ENCODE results near the gene PSD2.

Gene PSD2

DNA sequence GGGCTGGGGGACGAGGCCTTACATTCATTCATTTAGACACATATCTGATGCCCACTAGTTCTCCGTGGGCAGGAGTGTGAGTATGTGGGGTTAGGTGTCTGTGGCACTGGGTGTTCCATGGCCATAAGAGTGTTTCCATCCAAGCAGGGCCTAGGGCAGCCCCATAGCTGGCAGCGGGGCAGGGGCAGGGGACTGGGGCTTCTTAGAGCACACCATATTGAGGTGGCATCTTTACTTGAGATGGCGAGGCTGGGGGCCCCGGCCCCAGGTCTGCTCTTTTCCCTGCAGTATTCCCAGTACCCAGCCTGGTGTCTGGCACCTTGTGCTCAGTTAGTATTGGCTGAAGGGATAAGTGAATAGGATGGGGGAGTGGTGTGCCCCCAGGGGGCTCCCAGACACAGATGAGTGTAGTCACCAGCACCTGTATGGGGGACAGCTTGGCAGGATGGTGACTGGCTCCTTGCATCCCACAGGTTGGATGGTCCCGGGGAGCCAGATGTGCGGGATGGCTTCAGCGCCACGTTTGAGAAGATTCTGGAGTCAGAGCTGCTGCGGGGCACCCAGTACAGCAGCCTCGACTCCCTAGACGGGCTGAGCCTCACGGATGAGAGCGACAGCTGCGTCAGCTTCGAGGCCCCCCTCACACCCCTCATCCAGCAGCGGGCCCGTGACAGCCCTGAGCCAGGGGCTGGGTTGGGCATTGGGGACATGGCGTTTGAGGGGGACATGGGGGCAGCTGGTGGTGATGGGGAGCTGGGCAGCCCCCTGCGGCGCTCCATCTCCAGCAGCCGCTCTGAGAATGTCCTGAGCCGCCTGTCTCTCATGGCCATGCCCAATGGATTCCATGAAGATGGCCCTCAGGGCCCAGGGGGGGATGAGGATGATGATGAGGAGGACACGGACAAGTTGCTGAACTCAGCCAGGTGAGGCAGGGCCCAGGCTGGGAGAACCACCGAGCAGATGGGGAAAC lies 17.5 kb downstream of the PSD2 start:
- no peak for DNase-seq

DNA sequence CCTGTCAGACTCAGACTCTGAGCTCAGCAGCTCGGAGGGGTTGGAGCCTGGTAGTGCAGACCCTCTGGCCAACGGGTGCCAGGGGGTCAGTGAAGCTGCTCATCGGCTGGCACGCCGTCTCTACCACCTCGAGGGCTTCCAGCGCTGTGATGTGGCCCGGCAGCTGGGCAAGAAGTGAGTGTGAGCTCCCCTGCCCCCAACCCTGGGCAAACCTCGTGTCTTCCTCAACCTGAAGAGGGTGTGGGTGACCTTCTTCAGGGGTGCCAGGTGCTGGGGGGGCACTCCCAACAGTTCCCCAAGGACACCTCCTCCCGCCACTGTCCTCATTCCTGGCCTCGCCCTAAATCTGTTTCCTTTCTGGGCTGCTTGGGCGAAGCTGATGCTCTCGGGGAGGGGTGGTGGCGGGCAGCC lies 18.6 kb downstream of the PSD2 start:
- DNase-seq = no peak

DNA sequence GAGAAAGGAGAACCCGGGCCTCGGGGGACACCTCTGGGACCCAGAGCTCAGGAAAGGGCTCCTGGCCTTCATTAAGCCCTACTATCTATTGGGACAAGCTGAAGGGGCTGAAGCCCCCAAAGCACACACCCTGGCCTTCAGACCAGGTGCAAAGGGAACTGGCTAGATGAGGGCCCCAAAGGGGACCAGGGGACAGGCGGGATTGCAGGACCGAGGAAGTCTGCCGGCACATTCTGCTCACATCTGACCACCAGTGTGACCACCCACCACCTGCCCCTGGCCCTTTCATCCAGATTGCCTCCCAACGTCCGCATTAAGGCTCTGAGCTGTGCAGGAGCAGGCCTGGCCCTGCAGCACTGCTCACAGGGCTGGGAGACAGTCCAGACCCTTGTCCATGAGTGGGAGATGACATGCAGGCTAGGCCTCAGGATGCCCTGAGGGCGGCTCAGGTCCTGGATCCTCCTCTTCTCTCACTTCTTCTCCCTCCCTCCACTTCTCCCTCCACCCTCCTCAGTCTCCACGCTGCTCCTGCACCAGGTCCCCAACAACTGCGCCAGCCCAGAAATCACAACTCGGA lies 19.2 kb downstream of the PSD2 start:
- DNase-seq = no peak

DNA sequence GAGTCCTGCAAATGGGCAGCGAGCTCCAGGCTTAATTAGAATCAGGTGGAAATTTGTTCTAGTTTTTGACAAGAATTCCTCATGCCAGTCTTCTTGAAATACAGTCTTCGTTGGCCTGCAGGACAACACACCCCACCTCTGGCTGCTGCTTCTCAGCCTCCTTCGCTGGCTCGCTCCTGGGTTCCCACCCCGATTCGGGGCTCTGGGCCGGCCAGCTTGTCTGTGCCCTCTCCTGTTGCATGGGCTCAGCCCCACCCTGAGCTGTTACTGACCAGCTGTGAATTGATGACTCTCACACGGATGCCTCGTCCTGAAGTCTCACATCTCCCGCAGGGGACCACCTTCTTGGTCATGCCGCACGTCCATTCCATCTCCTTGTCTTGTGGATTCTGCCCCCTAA lies 21.0 kb downstream of the PSD2 start:
- no peak for DNase-seq

DNA sequence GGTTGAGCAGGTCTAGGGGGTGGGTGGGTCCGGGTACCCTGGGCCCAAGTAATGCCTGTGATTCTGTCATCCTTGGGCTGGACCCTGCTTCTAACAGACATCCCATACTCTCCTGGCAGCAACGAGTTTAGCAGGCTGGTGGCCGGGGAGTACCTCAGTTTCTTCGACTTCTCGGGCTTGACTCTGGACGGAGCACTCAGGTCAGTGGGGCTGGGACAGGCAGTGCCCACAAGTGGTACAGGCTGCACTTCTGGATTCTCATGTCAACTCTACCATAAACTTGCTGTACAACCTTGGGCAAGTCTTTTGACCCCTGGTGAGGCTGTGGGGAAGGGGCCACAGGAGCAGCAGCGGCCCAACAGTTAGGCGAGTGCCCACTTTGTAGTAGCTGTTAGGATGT lies 21.8 kb downstream of the PSD2 start:
- no peak for DNase-seq

DNA sequence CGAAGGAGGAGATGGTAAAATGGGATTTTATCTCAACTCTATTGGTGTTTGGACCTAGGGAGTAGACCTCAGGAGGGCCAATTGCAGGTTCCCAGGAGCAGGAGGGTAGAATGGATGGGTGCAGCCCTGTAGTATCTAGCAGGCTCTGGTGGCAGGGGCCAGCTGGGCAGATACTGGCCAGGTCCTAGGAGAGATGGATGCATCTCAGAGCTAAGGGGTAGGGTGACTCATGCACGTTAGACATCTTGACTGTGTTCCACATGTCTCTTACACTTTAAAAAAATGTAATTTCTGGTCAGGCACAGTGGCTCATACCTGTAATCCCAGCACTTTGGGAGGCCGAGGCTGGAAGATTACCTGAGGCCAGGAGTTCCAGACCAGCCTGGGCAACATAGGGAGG lies 22.4 kb downstream of the PSD2 start:
- DNase-seq = no peak

DNA sequence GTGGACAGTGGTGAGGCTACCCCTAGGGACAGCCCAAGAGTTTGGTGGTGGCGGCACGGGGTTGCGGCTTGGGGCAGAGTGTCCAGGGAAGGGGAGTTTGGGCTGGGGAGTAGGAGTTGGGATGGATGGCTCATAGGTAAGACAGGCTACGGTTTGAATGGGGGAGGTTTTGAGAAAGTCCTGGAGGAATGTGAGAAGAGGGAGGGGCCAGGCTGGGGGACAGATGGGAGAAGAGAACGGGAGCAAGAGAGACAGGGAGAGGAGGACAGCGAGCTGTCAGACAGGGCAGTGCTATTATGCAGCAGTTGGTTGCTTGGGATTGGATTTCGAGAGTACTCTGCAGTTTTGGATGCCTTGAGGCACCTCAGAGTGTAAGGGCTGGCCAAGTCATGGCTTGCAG lies 24.5 kb downstream of the PSD2 start:
- no peak for DNase-seq

DNA sequence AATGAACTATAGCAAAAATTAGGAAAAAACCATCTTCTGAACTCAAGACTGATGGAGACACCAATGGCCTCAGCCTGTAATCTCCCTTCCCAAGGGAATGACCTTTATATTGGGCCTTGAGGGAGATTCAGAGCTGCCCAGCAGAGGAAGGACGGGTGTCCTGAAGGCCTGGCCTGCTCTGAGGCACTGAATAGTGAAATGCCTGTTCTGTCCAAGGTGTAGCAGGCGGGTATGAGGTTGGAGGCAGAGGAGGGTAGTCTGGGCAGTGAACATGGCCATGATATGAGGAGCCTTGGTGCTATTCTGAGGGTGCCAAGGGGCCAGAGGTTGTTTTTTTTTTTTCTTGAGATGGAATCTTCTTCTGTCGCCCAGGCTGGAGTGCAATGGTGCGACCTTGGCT lies 25.0 kb downstream of the PSD2 start:
- no peak for DNase-seq

DNA sequence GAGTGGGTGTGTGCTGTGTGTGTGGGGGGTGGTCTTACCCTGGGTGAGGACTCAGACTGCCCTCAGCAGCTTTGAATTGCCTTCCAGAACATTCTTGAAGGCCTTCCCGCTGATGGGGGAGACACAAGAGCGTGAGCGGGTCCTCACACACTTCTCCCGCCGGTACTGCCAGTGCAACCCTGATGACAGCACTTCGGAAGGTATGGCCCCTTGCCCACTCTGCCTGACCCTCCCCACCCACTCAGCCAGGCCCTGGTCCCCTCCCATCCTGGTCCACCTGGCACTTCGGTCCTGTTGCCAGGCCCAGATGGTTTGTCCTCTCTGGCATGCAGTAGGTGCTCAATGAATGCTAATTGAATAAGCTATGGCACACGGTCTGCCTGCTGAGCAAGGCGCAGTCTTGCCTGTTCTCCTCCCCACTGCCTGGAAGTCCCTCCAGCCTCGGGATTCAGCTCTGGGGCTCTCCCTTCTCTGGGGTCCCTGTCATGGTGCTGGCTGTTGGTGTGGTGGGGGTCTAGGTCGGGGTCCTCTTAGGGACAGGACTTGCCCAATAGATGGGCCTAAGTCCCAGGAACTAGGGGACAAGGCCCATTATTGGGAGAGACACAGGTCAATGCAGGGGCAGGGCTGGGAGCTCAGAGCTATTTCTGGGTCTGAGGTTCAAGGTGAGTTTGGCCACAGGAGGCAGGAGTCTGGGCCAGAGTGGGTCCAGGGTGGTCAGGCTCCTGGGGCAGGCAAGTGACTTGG lies 26.4 kb downstream of the PSD2 start:
- DNase-seq = no peak

DNA sequence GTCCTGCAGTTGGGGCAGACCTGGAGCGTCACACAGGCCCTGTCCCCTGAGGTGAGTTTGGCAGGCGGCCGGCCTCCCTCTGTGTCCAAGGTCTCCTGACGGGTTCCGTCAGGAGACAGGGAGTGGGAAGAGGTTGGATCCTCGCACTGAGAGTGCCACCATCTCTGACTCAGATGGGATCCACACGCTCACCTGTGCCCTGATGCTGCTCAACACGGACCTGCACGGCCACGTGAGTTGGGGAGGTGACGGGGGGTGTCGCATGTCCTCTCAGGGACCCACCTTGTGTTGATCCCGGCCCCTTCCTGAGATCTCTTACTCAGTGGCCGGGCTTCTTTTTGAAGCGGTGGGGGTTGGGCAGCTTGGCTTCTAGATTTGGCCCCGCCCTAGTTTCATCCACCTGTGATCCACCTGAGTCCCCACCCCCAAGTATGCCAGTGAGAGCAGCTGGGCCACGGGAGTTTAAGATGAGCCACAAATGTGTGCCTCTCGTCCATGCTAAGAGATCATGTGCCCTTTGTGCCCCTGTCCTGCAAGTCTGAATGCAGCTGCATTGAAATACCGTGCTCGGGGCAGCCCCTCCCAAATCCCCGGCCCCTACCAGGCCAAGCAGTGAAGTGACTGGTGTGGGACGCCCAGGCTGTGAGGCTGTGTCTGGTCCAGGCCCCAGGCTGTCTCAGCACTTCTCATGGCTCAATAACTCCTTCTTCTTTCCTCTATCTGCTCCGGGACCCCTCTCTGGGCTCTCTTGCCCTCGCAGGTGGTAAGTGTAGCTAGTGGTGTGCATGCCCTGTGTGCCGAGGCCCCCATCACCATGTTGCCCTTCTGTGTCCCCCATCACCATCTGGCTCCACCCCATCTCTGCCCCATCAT lies 27.2 kb downstream of the PSD2 start:
- no peak for DNase-seq

DNA sequence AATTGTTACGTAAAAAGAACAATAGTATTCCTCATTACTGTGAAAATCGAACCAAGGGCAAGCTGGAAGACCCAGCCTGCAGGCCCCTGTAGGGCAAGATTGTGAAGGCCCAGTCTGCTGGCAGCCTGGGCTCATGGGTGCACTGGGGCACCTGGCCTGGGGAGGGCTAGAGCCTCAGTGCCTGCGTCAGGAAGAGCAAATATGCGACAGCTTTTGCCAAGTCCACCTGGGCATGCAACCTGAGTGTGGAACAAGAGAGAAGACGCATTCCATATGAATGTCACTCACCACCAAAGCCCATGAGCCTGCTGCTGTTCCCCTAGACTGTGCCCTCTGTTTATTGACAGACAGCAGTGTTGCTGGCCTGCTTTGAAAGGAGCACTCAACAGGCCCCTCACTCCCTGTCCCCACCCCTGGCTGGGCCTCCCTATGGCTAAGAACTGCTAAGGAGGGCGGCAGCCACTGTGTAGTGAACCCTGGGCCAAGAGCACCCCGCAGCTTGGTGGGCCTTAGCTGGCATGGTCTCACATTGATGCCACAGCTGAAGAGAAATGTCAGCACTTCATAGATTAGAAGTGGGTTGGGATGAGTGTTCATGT lies 28.2 kb downstream of the PSD2 start:
- DNase-seq = no peak

DNA sequence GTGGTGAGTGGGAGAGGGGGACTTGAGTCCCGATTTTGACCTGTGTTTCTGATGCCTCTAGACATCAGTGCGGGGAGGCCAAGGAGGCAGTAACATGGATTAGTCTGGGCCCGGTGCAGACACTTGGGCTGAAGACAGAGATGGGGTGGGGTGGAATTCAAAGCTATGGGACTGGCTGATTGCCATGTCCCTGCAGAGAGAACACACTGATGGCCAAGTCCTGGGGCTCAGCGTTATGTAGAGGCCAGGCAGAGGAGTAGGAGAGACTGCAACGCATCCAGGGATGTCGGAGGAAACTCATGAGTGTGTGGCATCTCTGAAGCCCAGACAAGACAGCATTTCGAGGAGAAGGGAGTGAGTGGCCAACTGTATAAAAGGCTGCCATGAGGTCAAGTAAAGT lies 30.1 kb downstream of the PSD2 start:
- no peak for DNase-seq

DNA sequence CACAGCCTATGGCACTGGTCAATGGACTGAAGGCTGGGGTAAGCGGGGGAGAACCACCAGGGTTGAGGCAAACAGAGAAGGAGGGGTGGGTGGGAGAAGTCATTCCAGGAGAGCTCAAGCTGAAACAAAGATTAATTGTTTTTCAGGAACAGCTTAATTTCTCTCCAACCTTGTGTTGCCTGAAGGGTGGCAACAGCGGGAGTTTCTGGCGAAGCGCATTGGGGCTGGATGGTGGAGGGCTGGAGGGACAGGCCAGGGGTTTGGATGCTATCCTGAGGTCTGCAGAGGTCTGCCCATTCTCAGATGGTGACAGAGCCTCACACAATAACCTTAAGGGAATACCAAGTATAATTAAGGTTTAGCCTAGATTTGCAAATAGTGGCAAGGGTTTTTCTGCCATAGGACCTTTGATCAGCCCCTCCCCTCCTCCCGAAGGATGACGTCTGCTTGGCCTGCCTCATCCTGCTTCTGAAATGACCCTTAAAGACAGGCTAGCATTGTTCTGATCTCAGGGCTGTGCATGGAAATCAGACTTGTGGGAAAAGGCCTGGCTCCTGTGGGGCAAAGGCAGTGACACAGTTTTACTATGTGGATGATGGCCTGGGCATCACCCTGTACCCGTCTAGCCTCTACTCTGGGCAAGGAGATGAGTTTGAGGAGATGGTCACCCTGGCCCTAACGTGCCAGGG lies 32.7 kb downstream of the PSD2 start:
- no peak for DNase-seq

DNA sequence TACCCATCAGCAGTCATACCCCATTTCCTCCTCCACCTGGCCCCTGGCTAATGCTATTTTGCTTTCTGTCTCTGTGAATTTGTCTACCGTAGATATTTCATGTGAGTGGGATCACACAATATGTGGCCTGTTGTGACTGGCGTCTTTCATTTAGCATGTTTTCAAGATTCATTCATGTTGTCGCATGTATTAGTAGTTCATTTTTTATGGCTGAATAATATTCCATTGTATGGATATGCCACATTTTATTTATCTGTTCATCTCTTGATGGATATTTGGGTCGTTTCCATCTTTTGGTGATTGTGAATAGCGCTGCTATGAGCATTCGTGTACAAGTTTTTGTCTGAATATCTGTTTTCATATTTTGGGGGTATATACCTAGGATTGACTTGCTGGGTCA lies 33.9 kb downstream of the PSD2 start:
- DNase-seq = no peak

DNA sequence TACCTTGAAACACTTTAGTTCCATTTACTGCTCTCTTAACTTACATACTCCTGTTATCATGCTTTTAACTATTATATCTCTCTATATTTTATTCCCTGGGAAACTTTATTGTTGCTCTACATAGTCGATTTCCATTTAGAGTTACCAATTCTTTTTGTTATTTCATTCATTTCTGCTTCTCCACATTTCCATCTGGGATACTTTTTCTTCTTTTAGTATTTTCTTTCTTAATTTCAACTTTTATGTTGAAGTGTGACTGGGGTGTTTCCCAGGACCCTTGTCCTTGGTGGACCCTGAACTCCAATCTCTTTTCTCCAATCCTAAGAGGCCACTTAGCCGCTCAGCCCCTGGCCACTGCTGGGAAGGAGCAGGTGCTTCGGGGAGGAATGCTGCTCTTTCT lies 36.0 kb downstream of the PSD2 start:
- no peak for DNase-seq

DNA sequence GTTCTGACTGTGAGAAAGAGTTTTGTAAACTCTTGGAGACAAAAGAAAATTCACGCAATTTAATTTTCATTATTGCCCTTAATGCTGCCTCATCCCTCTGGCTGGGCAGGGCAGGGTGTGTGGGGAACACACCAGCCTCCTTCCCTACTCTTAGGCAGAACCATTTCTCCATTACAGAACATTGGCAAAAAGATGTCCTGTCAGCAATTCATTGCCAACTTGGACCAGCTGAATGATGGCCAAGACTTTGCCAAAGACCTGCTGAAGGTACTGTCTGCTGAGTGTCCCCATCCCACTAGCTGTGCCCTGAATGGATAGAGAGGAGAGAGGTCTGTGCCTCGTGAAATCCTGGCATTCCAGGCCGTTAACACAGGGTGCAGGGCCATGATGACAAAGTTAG lies 37.9 kb downstream of the PSD2 start:
- no peak for DNase-seq

DNA sequence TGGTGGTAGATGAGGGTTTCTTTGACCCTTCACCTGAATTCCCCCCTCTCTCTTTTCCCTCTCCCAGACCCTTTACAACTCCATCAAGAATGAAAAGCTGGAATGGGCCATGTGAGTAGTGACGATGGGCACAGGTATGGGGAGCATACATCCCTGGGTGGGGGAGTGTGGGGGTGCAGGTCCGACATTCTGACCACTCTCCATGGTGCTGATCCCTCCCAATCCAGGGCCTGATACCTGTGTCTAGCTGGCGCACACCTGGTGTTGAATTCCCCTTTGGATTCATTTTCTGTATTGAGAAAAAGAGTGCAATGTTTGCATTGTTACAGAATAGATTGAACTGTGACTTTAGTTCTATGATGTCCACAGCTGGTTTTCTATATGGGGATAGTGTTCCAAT lies 40.0 kb downstream of the PSD2 start:
- no peak for DNase-seq

DNA sequence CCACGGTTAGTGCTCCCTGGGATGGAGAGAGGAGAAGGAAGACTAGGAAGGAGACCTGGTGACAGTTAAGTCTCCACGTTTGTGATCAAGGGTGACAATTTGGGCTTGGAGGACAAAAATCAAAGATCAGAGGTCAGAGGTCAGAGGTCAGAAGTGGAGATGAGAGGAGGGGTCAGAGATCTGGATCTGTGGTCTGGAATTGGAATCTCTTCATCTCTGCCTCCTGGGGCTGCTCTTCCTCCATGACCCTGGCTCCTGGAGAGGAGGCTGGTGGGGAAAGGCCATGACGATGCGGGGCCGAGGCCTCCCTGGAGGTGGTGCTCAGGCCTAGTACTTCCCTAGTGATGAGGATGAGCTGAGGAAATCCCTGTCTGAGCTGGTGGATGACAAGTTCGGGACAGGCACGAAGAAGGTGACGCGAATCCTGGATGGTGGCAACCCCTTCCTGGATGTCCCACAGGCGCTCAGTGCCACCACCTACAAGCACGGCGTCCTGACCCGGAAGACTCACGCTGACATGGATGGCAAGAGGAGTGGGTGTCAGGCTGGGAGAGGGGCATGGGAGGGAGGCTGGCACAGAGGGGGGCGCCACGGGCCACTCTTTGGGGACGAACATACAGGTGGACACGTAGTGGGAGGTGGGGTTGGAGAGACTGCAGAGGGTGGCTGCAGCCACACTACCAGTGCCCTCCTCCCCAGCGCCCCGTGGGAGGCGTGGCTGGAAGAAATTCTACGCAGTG lies 41.0 kb downstream of the PSD2 start:
- no peak for DNase-seq

DNA sequence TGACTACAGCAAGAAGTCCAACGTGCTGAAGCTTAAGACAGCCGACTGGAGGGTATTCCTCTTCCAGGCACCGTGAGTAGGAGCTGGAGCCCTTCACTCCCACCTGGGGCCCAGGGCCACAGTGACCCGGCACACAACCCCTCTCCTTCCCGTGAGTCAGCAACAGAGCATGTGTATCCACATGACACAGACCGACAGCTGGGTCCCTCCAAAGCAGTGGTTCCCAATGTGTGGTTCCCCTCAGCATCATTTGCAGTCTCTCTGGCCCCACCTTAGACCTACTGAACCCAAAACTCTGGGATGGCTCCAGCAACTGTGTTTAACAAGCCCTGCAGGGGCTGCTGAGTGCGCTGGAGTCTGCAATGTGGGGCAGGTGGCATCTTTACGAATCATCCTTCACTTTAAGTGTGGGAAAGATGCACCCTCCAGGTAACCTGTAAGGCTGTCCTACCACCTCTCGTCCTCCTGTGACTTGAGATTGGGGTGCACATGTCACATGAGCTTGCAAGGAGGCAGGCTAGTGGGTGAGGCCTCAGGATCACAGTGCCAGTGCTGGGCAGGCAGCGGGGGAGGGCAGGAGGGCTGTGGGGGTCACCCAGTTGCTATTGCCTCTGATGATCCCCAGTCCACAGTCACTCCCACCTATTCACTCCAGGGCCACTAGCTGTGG lies 42.2 kb downstream of the PSD2 start:
- DNase-seq = no peak

DNA sequence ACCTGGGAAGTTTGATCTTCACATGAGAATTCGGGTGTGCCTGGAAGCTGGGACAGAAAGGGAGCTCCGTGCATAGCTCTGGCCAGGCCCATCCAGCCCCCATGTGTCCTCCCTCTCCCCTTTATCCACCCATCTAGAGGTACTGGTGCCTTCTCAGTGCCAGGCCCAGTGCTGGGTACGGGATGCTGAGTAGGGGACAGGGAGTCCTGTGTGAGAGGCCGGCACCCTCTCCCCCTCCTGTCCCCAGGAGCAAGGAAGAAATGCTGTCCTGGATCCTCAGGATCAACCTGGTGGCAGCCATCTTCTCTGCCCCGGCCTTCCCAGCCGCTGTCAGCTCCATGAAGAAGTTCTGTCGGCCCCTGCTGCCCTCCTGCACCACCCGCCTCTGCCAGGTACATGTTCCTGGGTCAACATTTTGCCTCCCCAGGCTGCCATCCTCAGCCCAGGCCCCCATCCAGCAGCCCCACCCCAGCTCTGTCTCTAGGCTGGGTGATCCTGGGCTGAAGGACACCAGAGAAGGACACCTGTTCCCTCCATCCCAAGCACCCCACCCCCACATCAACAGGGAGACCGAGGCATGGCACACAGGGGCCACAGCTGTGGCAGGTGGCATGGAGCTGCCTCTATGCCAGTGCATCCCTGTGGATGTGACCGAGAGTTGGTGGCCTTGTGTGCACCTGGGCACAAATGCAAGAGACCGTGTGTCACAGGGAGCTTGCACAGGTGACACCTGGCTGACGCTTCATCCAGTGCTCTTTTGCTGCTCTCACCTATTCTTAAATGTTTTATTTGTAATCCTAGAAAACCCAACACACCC lies 43.0 kb downstream of the PSD2 start:
- DNase-seq = no peak

All from AML-193 (cell line).